HepG2 (cell line): ENCODE data around the gene SFXN5. TPM values are rescaled to one million over a fixed set of nuclear protein-coding genes. Genes with fewer than 3 reads are reported as not detected.

ENCODE experiments used
- HMGXB3 ChIP-seq: sonication (generic); formaldehyde crosslinking; IDR thresholded peaks from 2 replicates; pipeline ENCODE4 v1.4.0; 2020; ENCODE audit warnings: missing genetic modification reagents, borderline replicate concordance
- JUNB ChIP-seq: sonication (generic); formaldehyde crosslinking; IDR thresholded peaks from 2 replicates; pipeline ENCODE4 v1.8.0; 2022; ENCODE audit warnings: missing genetic modification reagents, mild to moderate bottlenecking, borderline replicate concordance
- MAFG ChIP-seq: sonication (generic); formaldehyde crosslinking; IDR thresholded peaks from 2 replicates; pipeline ENCODE4 v1.5.1; 2020; ENCODE audit warnings: mild to moderate bottlenecking, missing genetic modification reagents
- RBFOX2 ChIP-seq: fragments of 200-400 bp; formaldehyde crosslinking; IDR thresholded peaks from 2 replicates; pipeline ENCODE4 v1.6.1; 2017; ENCODE audit warnings: low read depth, mild to moderate bottlenecking, low read length
- SMARCE1 ChIP-seq: fragments of 450-650 bp; IDR thresholded peaks from 2 replicates; pipeline ENCODE4 v1.6.1; 2017; ENCODE audit warnings: borderline replicate concordance
- SMYD3 ChIP-seq: sonication (generic); formaldehyde crosslinking; IDR thresholded peaks from 2 replicates; pipeline ENCODE4 v1.8.1; 2023; ENCODE audit warnings: mild to moderate bottlenecking, missing genetic modification reagents
- SNAPC2 ChIP-seq: sonication (generic); formaldehyde crosslinking; IDR thresholded peaks from 2 replicates; pipeline ENCODE4 v1.8.1; 2022; ENCODE audit warnings: mild to moderate bottlenecking, missing genetic modification reagents
- ZNF446 ChIP-seq: sonication (generic); formaldehyde crosslinking; IDR thresholded peaks from 2 replicates; pipeline ENCODE4 v1.5.0; 2020; ENCODE audit warnings: mild to moderate bottlenecking, missing genetic modification reagents
- ZNF512B ChIP-seq: sonication (generic); formaldehyde crosslinking; IDR thresholded peaks from 2 replicates; pipeline ENCODE4 v1.5.1; 2020; ENCODE audit warnings: missing genetic modification reagents, mild to moderate bottlenecking, borderline replicate concordance
- ZNF646 ChIP-seq: sonication (generic); formaldehyde crosslinking; IDR thresholded peaks from 2 replicates; pipeline ENCODE4 v1.9.0; 2021; ENCODE audit warnings: mild to moderate bottlenecking, missing genetic modification reagents
- ZNF790 ChIP-seq: sonication (generic); formaldehyde crosslinking; IDR thresholded peaks from 2 replicates; pipeline ENCODE4 v1.8.0; 2022; ENCODE audit warnings: missing genetic modification reagents, mild to moderate bottlenecking, borderline replicate concordance
- polyA plus RNA-seq, 8 experiments: library from polyadenylated mRNA; depleted of rRNA in 3 of 8; stranded (reverse) in 7 of 8; unstranded in 1 of 8; fragments of >200 nt; fragmentation: Illumina TruSeq in 4 of 8; extraction: Trizol in 4 of 8; gene quantifications; 2 replicates each; pipeline versions ENCODE4 v1.2.1 to v1.2.3, GENCODE V29; 2011 to 2016; ENCODE audit warnings: low read depth in 4 of 8, missing spikeins in 1 of 8, mixed read lengths in 1 of 8; ENCODE audit not compliant: insufficient read depth in 1 of 8
- total RNA-seq, 5 experiments: library from RNA; depleted of rRNA; stranded (reverse); fragments of >200 nt; fragmentation: Illumina TruSeq; extraction: Trizol; gene quantifications; 2 replicates each; pipeline ENCODE4 v1.2.3, GENCODE V29; 2016; ENCODE audit warnings: low read depth in 1 of 5

SFXN5 gene
- total and polyA plus RNA-seq, 2 of the 13 experiments (the other 11 are each of a cell fraction or from before 2014, with no cell fraction given), result 34.9 to 37.4 TPM

GRCh38 chr2:73092146-73092783 lies 20.8 kb upstream of the SFXN5 start (continued):
- no peak for TF ChIP-seq SNAPC2
- TF ChIP-seq ZNF790, result no peak
- no peak for TF ChIP-seq ZNF512B (CRISPR knock-in tag)
- no peak for TF ChIP-seq RBFOX2
- TF ChIP-seq HMGXB3 (CRISPR knock-in tag), result no peak
- TF ChIP-seq SMYD3 (CRISPR knock-in tag), result no peak
- no peak for TF ChIP-seq JUNB (CRISPR knock-in tag)
- no peak for TF ChIP-seq SMARCE1
- no peak; the same call in 1 of the 2 replicates for TF ChIP-seq ZNF646 (CRISPR knock-in tag)
- no peak for TF ChIP-seq MAFG (CRISPR knock-in tag)
- no peak for TF ChIP-seq ZNF446 (CRISPR knock-in tag)
